IPS-20b (cell line): Measurements from ENCODE around the gene ETV6.

Source experiments
- H3K27ac ChIP-seq: one replicate; pipeline ENCODE4 v1.5.1; 2013; ENCODE audit warnings: low read length
- H3K27me3 ChIP-seq: 2 replicates; pipeline ENCODE4 v1.6.1; 2013; ENCODE audit warnings: mild to moderate bottlenecking, low read length, inconsistent platforms; ENCODE audit not compliant: insufficient read depth
- H3K36me3 ChIP-seq: 2 replicates; pipeline ENCODE4 v1.6.1; 2013; ENCODE audit warnings: low read depth, mild to moderate bottlenecking, inconsistent platforms, low read length, moderate library complexity; ENCODE audit not compliant: insufficient read depth
- H3K4me1 ChIP-seq: 2 replicates; pipeline ENCODE4 v1.6.1; 2013; ENCODE audit warnings: mild to moderate bottlenecking, control low read depth, inconsistent platforms, low read length, moderate library complexity; ENCODE audit not compliant: insufficient read depth
- H3K4me3 ChIP-seq: 2 replicates; pipeline ENCODE4 v1.5.1; 2013; ENCODE audit warnings: mild to moderate bottlenecking, low read length, inconsistent platforms
- H3K9ac ChIP-seq: 2 replicates; pipeline ENCODE4 v1.6.1; 2013; ENCODE audit warnings: low read depth, mild to moderate bottlenecking, inconsistent platforms, low read length, moderate library complexity
- H3K9me3 ChIP-seq: 2 replicates; pipeline ENCODE4 v1.6.1; 2013; ENCODE audit warnings: mild to moderate bottlenecking, low read depth, low read length, inconsistent platforms; ENCODE audit not compliant: insufficient read depth

The ETV6 gene

GRCh38 chr12:11686120-11686519, 36.6 kb downstream of the ETV6 start:
- Histone ChIP-seq H3K4me1 (peaks cover 10% of the 10 kb centered on the region; the same call in 1 of the 2 replicates), H3K9me3 (no peaks in the 10 kb centered on the region), H3K36me3 (no peaks in the 10 kb centered on the region), H3K27ac (no peak overlapping the region), H3K4me3 (no peak overlapping the region), H3K27me3 (no peaks in the 10 kb centered on the region), H3K9ac (no peak overlapping the region)

- Histone ChIP-seq H3K36me3 (no peaks in the 10 kb centered on the region), H3K9me3 (no peaks in the 10 kb centered on the region), H3K9ac (no peak overlapping the region), H3K4me1 (peaks cover 10% of the 10 kb centered on the region; the same call in 1 of the 2 replicates), H3K27me3 (no peaks in the 10 kb centered on the region), H3K27ac (no peak overlapping the region), H3K4me3 (no peak overlapping the region)
Measured at GRCh38 chr12:11687528-11687927, 38.1 kb downstream of the ETV6 start.

GRCh38 chr12:11688379-11688778, 38.9 kb downstream of the ETV6 start:
- H3K9me3 ChIP-seq, result no peaks in the 10 kb centered on the region
- no peak overlapping the region for H3K9ac ChIP-seq
- H3K4me1 ChIP-seq, result peaks cover 10% of the 10 kb centered on the region; the same call in 1 of the 2 replicates
- no peak overlapping the region for H3K4me3 ChIP-seq
- H3K27me3 ChIP-seq, result no peaks in the 10 kb centered on the region
- no peak overlapping the region for H3K27ac ChIP-seq
- H3K36me3 ChIP-seq, result no peaks in the 10 kb centered on the region

- H3K9ac ChIP-seq, result no peak overlapping the region
- H3K4me3 ChIP-seq, result no peak overlapping the region
- no peaks in the 10 kb centered on the region for H3K9me3 ChIP-seq
- H3K27ac ChIP-seq, result no peak overlapping the region
- peaks cover 10% of the 10 kb centered on the region; the same call in 1 of the 2 replicates for H3K4me1 ChIP-seq
- H3K27me3 ChIP-seq, result no peaks in the 10 kb centered on the region
- H3K36me3 ChIP-seq, result no peaks in the 10 kb centered on the region
Measured at GRCh38 chr12:11688831-11689230, 39.4 kb downstream of the ETV6 start.

- H3K9ac ChIP-seq, result no peak overlapping the region
- no peaks in the 10 kb centered on the region for H3K36me3 ChIP-seq
- H3K4me3 ChIP-seq, result no peak overlapping the region
- H3K27ac ChIP-seq, result no peak overlapping the region
- no peaks in the 10 kb centered on the region for H3K27me3 ChIP-seq
- no peaks in the 10 kb centered on the region for H3K9me3 ChIP-seq
- peaks cover 10% of the 10 kb centered on the region; the same call in 1 of the 2 replicates for H3K4me1 ChIP-seq
Measured at GRCh38 chr12:11689591-11690186, 40.2 kb downstream of the ETV6 start.

- H3K9me3 ChIP-seq, result no peaks in the 10 kb centered on the region
- H3K36me3 ChIP-seq, result no peaks in the 10 kb centered on the region
- H3K4me1 ChIP-seq, result no peaks in the 10 kb centered on the region
- no peak overlapping the region for H3K4me3 ChIP-seq
- no peak overlapping the region for H3K9ac ChIP-seq
- H3K27me3 ChIP-seq, result no peaks in the 10 kb centered on the region
- no peak overlapping the region for H3K27ac ChIP-seq
Measured at GRCh38 chr12:11693067-11693466, 43.6 kb downstream of the ETV6 start.

- Histone ChIP-seq H3K9ac (no peak overlapping the region), H3K9me3 (no peaks in the 10 kb centered on the region), H3K27me3 (no peaks in the 10 kb centered on the region), H3K36me3 (no peaks in the 10 kb centered on the region), H3K4me3 (no peak overlapping the region), H3K4me1 (no peaks in the 10 kb centered on the region), H3K27ac (no peak overlapping the region)
Measured at GRCh38 chr12:11693601-11694000, 44.1 kb downstream of the ETV6 start.

GRCh38 chr12:11694528-11694927, 45.1 kb downstream of the ETV6 start:
- no peaks in the 10 kb centered on the region for H3K36me3 ChIP-seq
- H3K4me3 ChIP-seq, result no peak overlapping the region
- H3K9ac ChIP-seq, result no peak overlapping the region
- no peak overlapping the region for H3K27ac ChIP-seq
- H3K9me3 ChIP-seq, result no peaks in the 10 kb centered on the region
- H3K4me1 ChIP-seq, result no peaks in the 10 kb centered on the region
- no peaks in the 10 kb centered on the region for H3K27me3 ChIP-seq

GRCh38 chr12:11695321-11695720, 45.8 kb downstream of the ETV6 start:
- H3K4me1 ChIP-seq, result no peaks in the 10 kb centered on the region
- H3K27ac ChIP-seq, result no peak overlapping the region
- no peak overlapping the region for H3K4me3 ChIP-seq
- no peaks in the 10 kb centered on the region for H3K27me3 ChIP-seq
- no peaks in the 10 kb centered on the region for H3K9me3 ChIP-seq
- H3K36me3 ChIP-seq, result no peaks in the 10 kb centered on the region
- no peak overlapping the region for H3K9ac ChIP-seq

GRCh38 chr12:11696084-11696483, 46.6 kb downstream of the ETV6 start:
- Histone ChIP-seq H3K27me3 (no peaks in the 10 kb centered on the region), H3K9me3 (no peaks in the 10 kb centered on the region), H3K36me3 (no peaks in the 10 kb centered on the region), H3K27ac (no peak overlapping the region), H3K9ac (no peak overlapping the region), H3K4me1 (peaks cover 3% of the 10 kb centered on the region), H3K4me3 (no peak overlapping the region)

- Histone ChIP-seq H3K9ac (no peak overlapping the region), H3K36me3 (no peaks in the 10 kb centered on the region), H3K27ac (no peak overlapping the region), H3K4me1 (peaks cover 8% of the 10 kb centered on the region), H3K9me3 (no peaks in the 10 kb centered on the region), H3K27me3 (no peaks in the 10 kb centered on the region), H3K4me3 (no peak overlapping the region)
Measured at GRCh38 chr12:11697131-11697530, 47.7 kb downstream of the ETV6 start.

- peaks cover 8% of the 10 kb centered on the region for H3K4me1 ChIP-seq
- H3K4me3 ChIP-seq, result no peak overlapping the region
- no peak overlapping the region for H3K9ac ChIP-seq
- H3K36me3 ChIP-seq, result no peaks in the 10 kb centered on the region
- no peak overlapping the region for H3K27ac ChIP-seq
- H3K27me3 ChIP-seq, result no peaks in the 10 kb centered on the region
- no peaks in the 10 kb centered on the region for H3K9me3 ChIP-seq
Measured at GRCh38 chr12:11697670-11698387, 48.4 kb downstream of the ETV6 start.
